SH-SY5Y (cell line): Measurements from ENCODE around the gene MS4A13.

Experiments
- GATA2 ChIP-seq: IDR thresholded peaks from 2 replicates; pipeline ENCODE4 v1.6.1; 2011; ENCODE audit warnings: mild to moderate bottlenecking, low read depth, low read length
- GATA3 ChIP-seq: IDR thresholded peaks from 2 replicates; pipeline ENCODE4 v1.6.1; 2011; ENCODE audit warnings: low read depth, mild to moderate bottlenecking, low read length, moderate library complexity

DNA sequence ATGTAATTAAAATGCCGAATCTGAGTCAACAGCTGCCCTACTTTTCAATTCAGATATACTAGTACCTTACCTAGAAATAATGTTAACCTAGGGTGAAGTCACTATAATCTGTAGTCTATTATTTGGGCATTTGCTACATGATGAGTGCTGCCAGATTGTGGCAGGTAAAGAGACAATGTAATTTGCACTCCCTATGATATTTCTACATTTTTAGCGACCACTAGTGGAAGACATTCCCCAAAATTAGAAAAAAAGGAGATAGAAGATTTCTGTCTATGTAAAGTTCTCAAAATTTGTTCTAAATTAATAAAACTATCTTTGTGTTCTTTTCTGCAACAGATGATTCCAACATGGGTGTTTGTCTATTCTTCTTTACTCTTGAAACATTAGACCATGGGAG, 45.5 kb upstream of the MS4A13 start:
- no peak for TF ChIP-seq GATA2
- TF ChIP-seq GATA3, result no peak
